Trophoblast cell (in vitro differentiated cells and primary cell): ENCODE results near the gene BBS5.
"Not testable (repeated sequence)": the region's sequence is repeated elsewhere in the genome, so short reads cannot be mapped to it uniquely, and the experiment has no call there.

Source experiments
- DNase-seq, 2 donors: peaks; one replicate each; pipeline ENCODE4 v3.0.0-alpha.2; 2016
- H2AFZ ChIP-seq: 2 replicates; pipeline ENCODE4 v1.6.1; 2013; ENCODE audit warnings: low read length, moderate library complexity, mild to moderate bottlenecking; ENCODE audit not compliant: insufficient read depth, poor library complexity
- H2AK5ac ChIP-seq: 2 replicates; pipeline ENCODE4 v1.6.1; 2013; ENCODE audit warnings: mild to moderate bottlenecking, low read length
- H2BK120ac ChIP-seq: 2 replicates; pipeline ENCODE4 v1.6.1; 2013; ENCODE audit warnings: low read length, mild to moderate bottlenecking, moderate library complexity; ENCODE audit not compliant: insufficient read depth, poor library complexity
- H2BK12ac ChIP-seq: 2 replicates; pipeline ENCODE4 v1.6.1; 2013; ENCODE audit warnings: mild to moderate bottlenecking, low read length, moderate library complexity
- H2BK5ac ChIP-seq: 2 replicates; pipeline ENCODE4 v1.6.1; 2013; ENCODE audit warnings: low read length, low read depth, moderate library complexity, mild to moderate bottlenecking; ENCODE audit not compliant: poor library complexity
- H3K14ac ChIP-seq: 2 replicates; pipeline ENCODE4 v1.6.1; 2013; ENCODE audit warnings: mild to moderate bottlenecking, low read length
- H3K18ac ChIP-seq: 2 replicates; pipeline ENCODE4 v1.6.1; 2013; ENCODE audit warnings: mild to moderate bottlenecking, low read length
- H3K23ac ChIP-seq: 2 replicates; pipeline ENCODE4 v1.6.1; 2013; ENCODE audit warnings: low read length
- H3K27ac ChIP-seq: 2 replicates; pipeline ENCODE4 v1.5.1; 2013; ENCODE audit warnings: low read depth, mild to moderate bottlenecking, inconsistent platforms, low read length, moderate library complexity
- H3K27me3 ChIP-seq: 2 replicates; pipeline ENCODE4 v1.6.1; 2013; ENCODE audit warnings: inconsistent platforms, mild to moderate bottlenecking, low read length, moderate library complexity; ENCODE audit not compliant: insufficient read depth
- H3K36me3 ChIP-seq, 2 experiments: 1 replicate in 1 of 2; 2 replicates in 1 of 2; pipeline ENCODE4 v1.6.1; 2013; ENCODE audit warnings: low read length in 2 of 2, mild to moderate bottlenecking in 2 of 2, moderate library complexity in 1 of 2; ENCODE audit not compliant: insufficient read depth in 2 of 2, control insufficient read depth in 1 of 2
- H3K4ac ChIP-seq: 2 replicates; pipeline ENCODE4 v1.6.1; 2013; ENCODE audit warnings: low read depth, mild to moderate bottlenecking, low read length, moderate library complexity
- H3K4me1 ChIP-seq, 2 experiments: 1 replicate in 1 of 2; 2 replicates in 1 of 2; pipeline ENCODE4 v1.6.1; 2013; ENCODE audit warnings: low read length in 2 of 2, mild to moderate bottlenecking in 2 of 2, moderate library complexity in 1 of 2; ENCODE audit not compliant: insufficient read depth in 2 of 2, control insufficient read depth in 1 of 2
- H3K4me2 ChIP-seq: 2 replicates; pipeline ENCODE4 v1.6.1; 2013; ENCODE audit warnings: inconsistent platforms, mild to moderate bottlenecking, low read length, moderate library complexity
- H3K4me3 ChIP-seq: 2 replicates; pipeline ENCODE4 v1.5.1; 2013; ENCODE audit warnings: mild to moderate bottlenecking, low read depth, low read length, inconsistent platforms
- H3K79me1 ChIP-seq: one replicate; pipeline ENCODE4 v1.6.1; 2013; ENCODE audit warnings: low read length
- H3K79me2 ChIP-seq: 2 replicates; pipeline ENCODE4 v1.6.1; 2013; ENCODE audit warnings: low read length, mild to moderate bottlenecking; ENCODE audit not compliant: control insufficient read depth, insufficient read depth, poor library complexity
- H3K9ac ChIP-seq: 2 replicates; pipeline ENCODE4 v1.6.1; 2013; ENCODE audit warnings: mild to moderate bottlenecking, low read length
- H3K9me3 ChIP-seq: 2 replicates; pipeline ENCODE4 v1.6.1; 2013; ENCODE audit warnings: low read depth, mild to moderate bottlenecking, control low read depth, inconsistent platforms, low read length; ENCODE audit not compliant: insufficient read depth
- H4K12ac ChIP-seq: 2 replicates; pipeline ENCODE4 v1.6.1; 2013; ENCODE audit warnings: low read depth, mild to moderate bottlenecking, low read length, moderate library complexity
- H4K8ac ChIP-seq: 2 replicates; pipeline ENCODE4 v1.6.1; 2013; ENCODE audit warnings: low read depth, mild to moderate bottlenecking, low read length, moderate library complexity
- H4K91ac ChIP-seq: one replicate; pipeline ENCODE4 v1.6.1; 2013; ENCODE audit warnings: low read depth, mild to moderate bottlenecking, low read length, moderate library complexity
- WGBS: extraction: QIAGEN DNeasy Blood & Tissue Kit; methylation state at CpG from one replicate; pipeline ENCODE4 v1.1.7; 2013; ENCODE audit warnings: missing lambda C conversion rate; ENCODE audit not compliant: insufficient read length, insufficient coverage; ENCODE audit errors: extremely low coverage; 5-methylcytosine and 5-hydroxymethylcytosine counted together

BBS5 gene

GRCh38 chr2:169528271-169528701 is 49.0 kb downstream of the BBS5 start:
- Histone ChIP-seq H3K79me1 (no peaks in the 10 kb centered on the region), H3K79me2 (no peaks in the 10 kb centered on the region), H3K14ac (no peak overlapping the region), H3K23ac (no peak overlapping the region), H3K36me3 (peaks cover 0 to 3% of the 10 kb centered on the region in 2 experiments), H2AK5ac (no peak overlapping the region), H3K9me3 (no peaks in the 10 kb centered on the region), H4K12ac (no peak overlapping the region), H3K4ac (no peak overlapping the region), H3K18ac (no peak overlapping the region), H3K4me2 (no peak overlapping the region), H3K27ac (no peak overlapping the region), H2BK5ac (no peak overlapping the region), H2AFZ (no peak overlapping the region), H3K4me1 (no peaks in the 10 kb centered on the region), H4K91ac (no peak overlapping the region), H2BK12ac (no peak overlapping the region), H4K8ac (no peak overlapping the region), H3K27me3 (no peaks in the 10 kb centered on the region), H3K4me3 (no peak overlapping the region), H3K9ac (no peak overlapping the region), H2BK120ac (no peak overlapping the region)
- DNase-seq, result peak; percentile 64 to 91
- WGBS, result no CpG with 5 or more reads among the region's 2 CpGs

GRCh38 chr2:169539460-169539859 is 60.2 kb downstream of the BBS5 start:
- H4K91ac ChIP-seq, H3K4me2 ChIP-seq, H4K12ac ChIP-seq, H3K18ac ChIP-seq, H3K36me3 ChIP-seq, H3K79me2 ChIP-seq, H3K79me1 ChIP-seq, H2BK120ac ChIP-seq, H4K8ac ChIP-seq, H3K9ac ChIP-seq, H2AFZ ChIP-seq, H3K27me3 ChIP-seq, H2AK5ac ChIP-seq, H3K4me1 ChIP-seq, DNase-seq, H3K4ac ChIP-seq, H3K9me3 ChIP-seq, H3K4me3 ChIP-seq, H3K14ac ChIP-seq, H2BK12ac ChIP-seq, H3K23ac ChIP-seq, H2BK5ac ChIP-seq, H3K27ac ChIP-seq: not testable (repeated sequence)
- WGBS, result no CpG with 5 or more reads among the region's 2 CpGs

- H4K8ac ChIP-seq, result no peak overlapping the region
- WGBS, result no CpG with 5 or more reads among the region's 2 CpGs
- H3K36me3 ChIP-seq, result peaks cover 3 to 5% of the 10 kb centered on the region in 2 experiments
Measured at GRCh38 chr2:169540146-169540545, 60.9 kb downstream of the BBS5 start.

GRCh38 chr2:169542433-169542832 is 63.1 kb downstream of the BBS5 start:
- Histone ChIP-seq H2AFZ (no peak overlapping the region), H3K9ac (no peak overlapping the region), H3K9me3 (no peaks in the 10 kb centered on the region), H3K18ac (no peak overlapping the region), H2BK5ac (no peak overlapping the region), H4K12ac (no peak overlapping the region), H4K8ac (no peak overlapping the region), H3K4me3 (no peak overlapping the region), H3K36me3 (peaks cover 3 to 8% of the 10 kb centered on the region in 2 experiments), H3K23ac (no peak overlapping the region), H3K27me3 (no peaks in the 10 kb centered on the region), H4K91ac (no peak overlapping the region), H3K4me2 (no peak overlapping the region), H3K79me2 (no peaks in the 10 kb centered on the region), H3K27ac (no peak overlapping the region), H3K79me1 (no peaks in the 10 kb centered on the region), H2BK120ac (no peak overlapping the region), H2BK12ac (no peak overlapping the region), H2AK5ac (no peak overlapping the region), H3K4ac (no peak overlapping the region), H3K4me1 (no peaks in the 10 kb centered on the region), H3K14ac (no peak overlapping the region)
- WGBS, result no CpG with 5 or more reads among the region's 3 CpGs
- DNase-seq, result no peak

More at GRCh38 chr2:169540146-169540545, 60.9 kb downstream of the BBS5 start:
- no peak overlapping the region for H3K4me2 ChIP-seq
- H3K79me1 ChIP-seq, result no peaks in the 10 kb centered on the region
- H2BK120ac ChIP-seq, result no peak overlapping the region
- no peak overlapping the region for H4K91ac ChIP-seq
- H2AFZ ChIP-seq, result no peak overlapping the region
- no peaks in the 10 kb centered on the region for H3K9me3 ChIP-seq
- no peak overlapping the region for H3K4ac ChIP-seq
- no peak for DNase-seq
- no peak overlapping the region for H2AK5ac ChIP-seq
- H3K79me2 ChIP-seq, result no peaks in the 10 kb centered on the region
- no peak overlapping the region for H3K27ac ChIP-seq
- no peak overlapping the region for H2BK5ac ChIP-seq
- H3K9ac ChIP-seq, result no peak overlapping the region
- no peak overlapping the region for H4K12ac ChIP-seq
- no peak overlapping the region for H3K23ac ChIP-seq
- H3K14ac ChIP-seq, result no peak overlapping the region
- no peak overlapping the region for H3K18ac ChIP-seq
- no peak overlapping the region for H3K4me3 ChIP-seq
- H3K4me1 ChIP-seq, result no peaks in the 10 kb centered on the region
- H2BK12ac ChIP-seq, result no peak overlapping the region
- H3K27me3 ChIP-seq, result no peaks in the 10 kb centered on the region
